ENCODE results near the gene GALNS.

Gene GALNS

GRCh38 chr16:88793251-88793954 is 63.3 kb downstream of the GALNS start:
- TF ChIP-seq TCF12 (IDR thresholded peaks at IDR 0.05; ENCODE audit: low read depth), result no peak
- TF ChIP-seq EGR1 (IDR thresholded peaks at IDR 0.05), result no peak
- no peak for TF ChIP-seq YY1 (IDR thresholded peaks at IDR 0.05; ENCODE audit: low read depth)
- no peak for TF ChIP-seq USF1 (IDR thresholded peaks at IDR 0.05)
- no peak for TF ChIP-seq EP300 (IDR thresholded peaks at IDR 0.05; ENCODE audit: borderline replicate concordance)
- TF ChIP-seq CEBPB (IDR thresholded peaks at IDR 0.05), result no peak
- TF ChIP-seq RAD21 (IDR thresholded peaks at IDR 0.05; ENCODE audit: low read depth), result no peak
- no peak for TF ChIP-seq FOXM1 (IDR thresholded peaks at IDR 0.05; ENCODE audit: borderline replicate concordance, low read depth)
- TF ChIP-seq TAF1 (IDR thresholded peaks at IDR 0.05; ENCODE audit: low read depth), result no peak
- no peak for TF ChIP-seq CREB1 (IDR thresholded peaks at IDR 0.05; ENCODE audit: low read depth)
- no peak for TF ChIP-seq TEAD4 (IDR thresholded peaks at IDR 0.05)
- no peak for TF ChIP-seq ZBTB7A (IDR thresholded peaks at IDR 0.05; ENCODE audit: low read depth)
- TF ChIP-seq REST (IDR thresholded peaks at IDR 0.05; ENCODE audit: low read depth), result no peak
- no peak for TF ChIP-seq MAX (IDR thresholded peaks at IDR 0.05)
- TF ChIP-seq NFIC (IDR thresholded peaks at IDR 0.05), result no peak

- TF ChIP-seq TCF12 (IDR thresholded peaks at IDR 0.05; ENCODE audit: low read depth), result no peak
- TF ChIP-seq CREB1 (IDR thresholded peaks at IDR 0.05; ENCODE audit: low read depth), result no peak
- no peak for TF ChIP-seq EP300 (IDR thresholded peaks at IDR 0.05; ENCODE audit: borderline replicate concordance)
- no peak for TF ChIP-seq NFIC (IDR thresholded peaks at IDR 0.05)
- TF ChIP-seq ZBTB7A (IDR thresholded peaks at IDR 0.05; ENCODE audit: low read depth), result no peak
- no peak for TF ChIP-seq TAF1 (IDR thresholded peaks at IDR 0.05; ENCODE audit: low read depth)
- no peak for TF ChIP-seq EGR1 (IDR thresholded peaks at IDR 0.05)
- no peak for TF ChIP-seq CEBPB (IDR thresholded peaks at IDR 0.05)
- no peak for TF ChIP-seq RAD21 (IDR thresholded peaks at IDR 0.05; ENCODE audit: low read depth)
- no peak for TF ChIP-seq REST (IDR thresholded peaks at IDR 0.05; ENCODE audit: low read depth)
- no peak for TF ChIP-seq TEAD4 (IDR thresholded peaks at IDR 0.05)
- no peak for TF ChIP-seq USF1 (IDR thresholded peaks at IDR 0.05)
- TF ChIP-seq YY1 (IDR thresholded peaks at IDR 0.05; ENCODE audit: low read depth), result no peak
- no peak for TF ChIP-seq FOXM1 (IDR thresholded peaks at IDR 0.05; ENCODE audit: borderline replicate concordance, low read depth)
- TF ChIP-seq MAX (IDR thresholded peaks at IDR 0.05), result no peak
Observed at GRCh38 chr16:88792668-88793250, 64.0 kb downstream of the GALNS start.

GRCh38 chr16:88792078-88792550 is 64.6 kb downstream of the GALNS start:
- no peak for TF ChIP-seq NFIC (IDR thresholded peaks at IDR 0.05)
- no peak for TF ChIP-seq EGR1 (IDR thresholded peaks at IDR 0.05)
- no peak for TF ChIP-seq TEAD4 (IDR thresholded peaks at IDR 0.05)
- TF ChIP-seq EP300 (IDR thresholded peaks at IDR 0.05; ENCODE audit: borderline replicate concordance), result no peak
- TF ChIP-seq CREB1 (IDR thresholded peaks at IDR 0.05; ENCODE audit: low read depth), result no peak
- no peak for TF ChIP-seq USF1 (IDR thresholded peaks at IDR 0.05)
- no peak for TF ChIP-seq FOXM1 (IDR thresholded peaks at IDR 0.05; ENCODE audit: borderline replicate concordance, low read depth)
- no peak for TF ChIP-seq TAF1 (IDR thresholded peaks at IDR 0.05; ENCODE audit: low read depth)
- TF ChIP-seq YY1 (IDR thresholded peaks at IDR 0.05; ENCODE audit: low read depth), result no peak
- TF ChIP-seq RAD21 (IDR thresholded peaks at IDR 0.05; ENCODE audit: low read depth), result no peak
- no peak for TF ChIP-seq TCF12 (IDR thresholded peaks at IDR 0.05; ENCODE audit: low read depth)
- no peak for TF ChIP-seq REST (IDR thresholded peaks at IDR 0.05; ENCODE audit: low read depth)
- TF ChIP-seq MAX (IDR thresholded peaks at IDR 0.05), result no peak
- TF ChIP-seq ZBTB7A (IDR thresholded peaks at IDR 0.05; ENCODE audit: low read depth), result no peak
- TF ChIP-seq CEBPB (IDR thresholded peaks at IDR 0.05), result no peak
